HG03175 (cell line): ENCODE results near the gene SMOC2.
"Not testable (repeated sequence)": the region's sequence is repeated elsewhere in the genome, so short reads cannot be mapped to it uniquely, and the experiment has no call there.

ENCODE experiments used
- ATAC-seq: cut with Tn5 transposase; IDR thresholded peaks from one replicate; pipeline ENCODE4 v1.9.1; 2021; ENCODE audit warnings: mild to moderate bottlenecking, moderate library complexity; ENCODE audit not compliant: unreplicated experiment

The SMOC2 gene

GRCh38 chr6:168674595-168674994 lies 233.6 kb downstream of the SMOC2 start:
- ATAC-seq = no peak

- ATAC-seq = no peak
Observed at GRCh38 chr6:168675375-168675774, 234.4 kb downstream of the SMOC2 start.

GRCh38 chr6:168675933-168676551 lies 235.1 kb downstream of the SMOC2 start:
- ATAC-seq = no peak

- no peak for ATAC-seq
Observed at GRCh38 chr6:168676552-168677322, 235.8 kb downstream of the SMOC2 start.

GRCh38 chr6:168677323-168677781 lies 236.4 kb downstream of the SMOC2 start:
- not testable (repeated sequence) for ATAC-seq

- no peak for ATAC-seq
Observed at GRCh38 chr6:168678077-168678476, 237.1 kb downstream of the SMOC2 start.

GRCh38 chr6:168678588-168678987 lies 237.6 kb downstream of the SMOC2 start:
- ATAC-seq = no peak

GRCh38 chr6:168681748-168682147 lies 240.8 kb downstream of the SMOC2 start:
- no peak for ATAC-seq

GRCh38 chr6:168683621-168684020 lies 242.6 kb downstream of the SMOC2 start:
- ATAC-seq = no peak

- no peak for ATAC-seq
Observed at GRCh38 chr6:168684471-168684870, 243.5 kb downstream of the SMOC2 start.

GRCh38 chr6:168684906-168685305 lies 243.9 kb downstream of the SMOC2 start:
- ATAC-seq = no peak

- ATAC-seq = no peak
Observed at GRCh38 chr6:168686029-168686738, 245.2 kb downstream of the SMOC2 start.

GRCh38 chr6:168686831-168687730 lies 246.1 kb downstream of the SMOC2 start:
- ATAC-seq = no peak

GRCh38 chr6:168690271-168690670 lies 249.3 kb downstream of the SMOC2 start:
- no peak for ATAC-seq

GRCh38 chr6:168691774-168692173 lies 250.8 kb downstream of the SMOC2 start:
- no peak for ATAC-seq

- no peak for ATAC-seq
Observed at GRCh38 chr6:168692193-168692914, 251.4 kb downstream of the SMOC2 start.

- ATAC-seq = not testable (repeated sequence)
Observed at GRCh38 chr6:168692915-168693257, 251.9 kb downstream of the SMOC2 start.

GRCh38 chr6:168694797-168695196 lies 253.8 kb downstream of the SMOC2 start:
- not testable (repeated sequence) for ATAC-seq

- ATAC-seq = no peak
Observed at GRCh38 chr6:168695701-168696100, 254.7 kb downstream of the SMOC2 start.

- ATAC-seq = no peak
Observed at GRCh38 chr6:168698923-168699322, 257.9 kb downstream of the SMOC2 start.
